Nephron progenitor cell (in vitro differentiated cells): Measurements from ENCODE around the gene CD164L2.
A peak's percentile ranks its signal among the peaks of the same experiment; 100 is the strongest.

ENCODE experiments used
- DNase-seq: peaks from one replicate; pipeline ENCODE4 v3.0.0; 2021
- H3K27ac Mint-ChIP-seq: 2 replicates; pipeline ENCODE4 v1.8.0; 2021; ENCODE audit warnings: mild to moderate bottlenecking, moderate library complexity, mixed read lengths
- H3K27me3 Mint-ChIP-seq: 2 replicates; pipeline ENCODE4 v1.8.0; 2021; ENCODE audit warnings: mild to moderate bottlenecking, low read depth, mixed read lengths; ENCODE audit not compliant: poor library complexity
- H3K36me3 Mint-ChIP-seq: 2 replicates; pipeline ENCODE4 v1.8.0; 2021; ENCODE audit warnings: low read depth, mixed read lengths
- H3K4me1 Mint-ChIP-seq: 2 replicates; pipeline ENCODE4 v1.8.0; 2021; ENCODE audit warnings: mixed read lengths
- H3K4me3 Mint-ChIP-seq: 2 replicates; pipeline ENCODE4 v1.8.0; 2021; ENCODE audit warnings: mild to moderate bottlenecking, moderate library complexity, mixed read lengths
- H3K9me3 Mint-ChIP-seq: 2 replicates; pipeline ENCODE4 v1.8.0; 2021; ENCODE audit warnings: mild to moderate bottlenecking, moderate library complexity, mixed read lengths
- TF ChIP-seq, protein P1 (sequence below): fragments of 200-600 bp; sonication (generic); IDR thresholded peaks from 2 replicates; pipeline ENCODE4 v1.5.0; 2021; ENCODE audit warnings: antibody characterized with exemption

Gene CD164L2

DNA sequence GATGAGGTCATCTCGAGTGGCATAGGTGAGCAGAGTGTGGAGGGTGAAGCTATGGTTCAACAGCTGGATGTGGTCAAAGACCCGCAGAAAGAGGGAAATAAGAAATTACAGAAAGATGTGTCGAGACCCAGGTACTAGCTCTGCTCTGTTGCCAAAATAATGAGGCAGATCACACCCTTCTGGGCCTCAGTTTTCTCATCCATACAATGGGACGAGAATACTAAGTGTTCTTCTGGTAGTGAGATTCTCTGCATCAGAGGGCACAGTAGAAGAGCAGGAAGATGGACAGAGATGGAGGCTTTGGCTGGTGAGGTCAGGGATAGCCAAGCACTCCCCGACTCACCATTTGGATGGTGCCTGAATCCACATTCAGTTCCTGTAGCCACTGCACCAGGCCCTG, 27.4 kb downstream of the CD164L2 start:
- no peaks in the 10 kb centered on the region for H3K9me3 Mint-ChIP-seq
- H3K36me3 Mint-ChIP-seq = peaks cover 10% of the 10 kb centered on the region
- no peak overlapping the region for H3K4me3 Mint-ChIP-seq
- H3K27me3 Mint-ChIP-seq = peaks cover 44% of the 10 kb centered on the region
- peaks cover 42% of the 10 kb centered on the region for H3K4me1 Mint-ChIP-seq
- no peak for DNase-seq
- TF ChIP-seq, protein P1, sequence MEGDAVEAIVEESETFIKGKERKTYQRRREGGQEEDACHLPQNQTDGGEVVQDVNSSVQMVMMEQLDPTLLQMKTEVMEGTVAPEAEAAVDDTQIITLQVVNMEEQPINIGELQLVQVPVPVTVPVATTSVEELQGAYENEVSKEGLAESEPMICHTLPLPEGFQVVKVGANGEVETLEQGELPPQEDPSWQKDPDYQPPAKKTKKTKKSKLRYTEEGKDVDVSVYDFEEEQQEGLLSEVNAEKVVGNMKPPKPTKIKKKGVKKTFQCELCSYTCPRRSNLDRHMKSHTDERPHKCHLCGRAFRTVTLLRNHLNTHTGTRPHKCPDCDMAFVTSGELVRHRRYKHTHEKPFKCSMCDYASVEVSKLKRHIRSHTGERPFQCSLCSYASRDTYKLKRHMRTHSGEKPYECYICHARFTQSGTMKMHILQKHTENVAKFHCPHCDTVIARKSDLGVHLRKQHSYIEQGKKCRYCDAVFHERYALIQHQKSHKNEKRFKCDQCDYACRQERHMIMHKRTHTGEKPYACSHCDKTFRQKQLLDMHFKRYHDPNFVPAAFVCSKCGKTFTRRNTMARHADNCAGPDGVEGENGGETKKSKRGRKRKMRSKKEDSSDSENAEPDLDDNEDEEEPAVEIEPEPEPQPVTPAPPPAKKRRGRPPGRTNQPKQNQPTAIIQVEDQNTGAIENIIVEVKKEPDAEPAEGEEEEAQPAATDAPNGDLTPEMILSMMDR = no peak
- H3K27ac Mint-ChIP-seq = no peak overlapping the region

DNA sequence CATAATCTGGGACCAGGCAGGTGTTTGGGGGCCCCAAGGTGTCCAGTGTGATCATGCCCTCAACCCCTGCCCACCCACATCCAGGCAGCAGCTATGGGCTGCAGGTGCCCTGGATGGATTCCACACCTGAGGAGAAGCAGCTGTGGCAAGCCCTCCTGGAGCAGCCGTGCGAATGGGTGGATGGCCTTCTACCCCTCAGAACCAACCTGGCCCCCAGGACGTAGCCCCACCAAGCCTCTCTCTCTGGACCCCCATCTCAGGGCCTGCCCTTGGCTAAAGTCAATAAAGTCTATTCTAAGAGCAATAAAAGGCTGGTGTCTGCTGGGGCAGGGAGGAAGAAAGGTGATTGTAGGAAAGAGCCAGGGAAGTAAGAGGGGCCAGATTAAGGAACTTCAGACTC, 29.5 kb downstream of the CD164L2 start:
- H3K36me3 Mint-ChIP-seq = peaks cover 5% of the 10 kb centered on the region
- H3K9me3 Mint-ChIP-seq = no peaks in the 10 kb centered on the region
- H3K27me3 Mint-ChIP-seq = peaks cover 33% of the 10 kb centered on the region

DNA sequence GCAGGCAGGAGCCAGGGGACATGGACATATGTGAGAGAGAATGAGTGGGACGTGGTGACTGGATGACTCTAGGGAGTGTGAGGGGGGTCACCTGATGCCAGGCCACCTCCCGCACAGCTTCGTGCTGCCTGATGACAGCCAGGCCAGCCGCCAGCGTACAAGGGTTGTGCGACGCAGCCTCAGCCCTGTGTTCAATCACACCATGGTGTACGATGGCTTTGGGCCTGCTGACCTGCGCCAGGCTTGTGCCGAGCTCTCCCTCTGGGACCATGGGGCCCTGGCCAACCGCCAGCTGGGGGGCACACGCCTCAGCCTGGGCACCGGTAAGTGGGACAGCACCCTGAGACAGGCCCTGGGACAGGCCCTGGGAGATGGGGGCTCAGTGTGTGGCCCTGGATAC, 30.0 kb downstream of the CD164L2 start:
- Mint-ChIP-seq H3K9me3 (no peaks in the 10 kb centered on the region), H3K4me3 (no peak overlapping the region), H3K27ac (no peak overlapping the region), H3K4me1 (peaks cover 33% of the 10 kb centered on the region), H3K36me3 (peaks cover 5% of the 10 kb centered on the region), H3K27me3 (peaks cover 28% of the 10 kb centered on the region)
- no peak for DNase-seq
- TF ChIP-seq, protein P1 = no peak

More for the DNA sequence above, 29.5 kb downstream of the CD164L2 start:
- DNase-seq = no peak
- Mint-ChIP-seq H3K4me1 (peaks cover 33% of the 10 kb centered on the region), H3K27ac (peak overlapping the region; percentile 37), H3K4me3 (no peak overlapping the region)
- TF ChIP-seq, protein P1 = no peak

- TF ChIP-seq, protein P1 = no peak
- H3K27ac Mint-ChIP-seq = peak overlapping the region; percentile 84
- peaks cover 25% of the 10 kb centered on the region for H3K27me3 Mint-ChIP-seq
- peaks cover 33% of the 10 kb centered on the region for H3K4me1 Mint-ChIP-seq
- H3K4me3 Mint-ChIP-seq = peak overlapping the region; percentile 76
- no peaks in the 10 kb centered on the region for H3K9me3 Mint-ChIP-seq
- H3K36me3 Mint-ChIP-seq = peaks cover 5% of the 10 kb centered on the region
- DNase-seq = no peak
Observed at GRCh38 chr1:27351541-27352107, 31.5 kb downstream of the CD164L2 start.

DNA sequence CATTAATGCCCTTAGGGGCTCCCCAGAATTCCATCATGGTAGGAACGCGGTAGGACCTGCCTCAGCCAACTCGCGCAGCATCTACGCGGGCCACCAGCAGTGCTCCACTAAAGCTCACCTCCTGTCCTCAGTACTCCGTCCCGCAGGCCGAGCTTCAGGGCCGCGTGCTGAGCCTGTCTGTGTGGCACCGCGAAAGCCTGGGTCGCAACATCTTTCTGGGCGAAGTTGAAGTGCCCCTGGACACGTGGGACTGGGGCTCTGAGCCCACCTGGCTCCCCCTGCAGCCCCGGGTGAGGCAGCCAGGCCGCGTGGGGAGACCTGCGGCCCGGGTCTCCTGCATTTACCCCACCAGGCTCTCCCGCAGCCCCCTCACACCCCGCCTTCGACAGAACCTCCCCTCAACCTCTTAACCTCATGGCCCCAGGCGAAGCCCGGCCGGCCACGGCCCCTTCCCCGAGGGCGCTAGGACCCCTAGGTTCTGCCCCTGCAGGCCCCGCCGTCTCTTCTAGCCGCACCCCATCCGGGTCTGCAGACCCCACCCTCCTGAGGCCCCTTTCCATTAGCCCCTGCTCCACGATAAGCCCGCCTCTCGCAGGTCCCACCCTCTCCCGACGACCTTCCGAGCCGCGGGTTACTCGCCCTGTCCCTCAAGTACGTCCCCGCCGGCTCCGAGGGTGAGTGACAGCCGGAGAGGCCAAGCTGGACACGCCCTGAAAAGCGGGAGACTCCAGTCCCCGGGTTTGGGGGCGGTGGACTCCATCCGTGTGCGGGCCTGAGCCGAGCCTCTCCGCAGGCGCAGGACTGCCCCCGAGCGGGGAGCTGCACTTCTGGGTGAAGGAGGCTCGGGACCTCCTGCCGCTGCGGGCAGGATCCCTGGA, 32.2 kb downstream of the CD164L2 start:
- Mint-ChIP-seq H3K27me3 (peaks cover 25% of the 10 kb centered on the region), H3K36me3 (peaks cover 5% of the 10 kb centered on the region), H3K27ac (no peak overlapping the region), H3K4me3 (peak overlapping the region; percentile 76), H3K4me1 (peaks cover 33% of the 10 kb centered on the region), H3K9me3 (no peaks in the 10 kb centered on the region)
- TF ChIP-seq, protein P1 = no peak
- peak; percentile 85 for DNase-seq
